Superior temporal gyrus (tissue), 1 donor: ENCODE measurements around the gene PLP2.

Experiments
- DNase-seq: peaks from one replicate; pipeline ENCODE4 v3.0.0-alpha.2; 2016; ENCODE audit errors: extremely low spot score

The PLP2 gene

DNA sequence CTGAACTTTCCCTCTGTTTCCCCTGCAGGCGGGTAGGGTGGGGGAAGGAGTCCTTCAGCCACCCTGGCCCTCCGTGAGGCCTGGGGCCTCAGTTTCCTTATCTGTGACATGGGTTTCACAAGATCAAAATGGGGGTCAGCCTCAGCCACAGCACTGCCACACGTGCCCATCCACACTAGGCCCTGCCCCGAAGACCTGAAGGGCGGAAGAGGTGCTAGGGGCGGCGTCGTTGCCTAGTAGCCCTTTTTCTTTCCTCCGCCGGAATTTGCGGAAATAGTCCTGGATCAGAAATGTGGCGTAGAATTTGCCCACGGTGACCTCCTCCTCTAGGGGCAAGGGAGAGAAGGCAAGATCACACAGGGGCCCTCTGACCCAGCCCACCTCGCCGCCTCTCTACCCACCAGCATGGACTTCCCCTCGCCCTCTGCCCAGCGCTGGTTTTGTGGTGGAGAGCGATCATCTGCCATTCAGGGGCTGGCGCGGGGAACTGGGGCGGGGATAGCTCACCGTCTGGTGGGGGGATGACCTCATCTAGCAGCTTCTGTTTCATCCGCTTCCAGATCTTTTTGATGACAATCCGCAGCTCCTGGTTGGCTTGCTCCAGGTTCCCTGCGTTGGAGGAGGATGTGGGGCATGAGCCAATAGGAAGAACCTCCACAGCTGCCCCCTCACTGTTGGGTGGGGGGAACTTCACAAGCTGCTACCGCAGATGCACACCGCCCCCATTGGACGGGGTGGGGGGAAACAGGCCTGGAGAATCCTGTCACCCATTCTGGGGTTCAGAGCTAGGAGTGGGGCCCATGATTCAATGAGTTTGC, 37.9 kb downstream of the PLP2 start:
- no peak for DNase-seq

DNA sequence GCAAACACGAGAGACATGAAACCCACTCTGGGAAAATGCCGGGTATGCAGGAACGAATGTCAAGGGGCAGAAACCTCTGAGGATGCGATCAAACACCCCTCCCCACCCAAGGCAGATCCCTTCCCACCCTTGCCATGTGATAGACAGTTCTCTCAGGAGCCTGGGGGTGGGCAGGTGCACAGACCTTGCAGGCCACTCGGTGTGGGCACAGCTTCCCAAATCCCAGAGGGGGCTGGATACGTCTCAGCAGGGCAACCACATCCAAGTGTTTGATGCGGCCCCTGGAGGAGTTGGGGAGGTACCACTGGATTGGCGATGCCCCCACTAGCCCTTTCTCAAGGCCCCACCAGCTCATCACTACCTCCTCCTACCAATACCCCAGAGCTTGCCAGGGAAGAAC, 38.7 kb downstream of the PLP2 start:
- no peak for DNase-seq

DNA sequence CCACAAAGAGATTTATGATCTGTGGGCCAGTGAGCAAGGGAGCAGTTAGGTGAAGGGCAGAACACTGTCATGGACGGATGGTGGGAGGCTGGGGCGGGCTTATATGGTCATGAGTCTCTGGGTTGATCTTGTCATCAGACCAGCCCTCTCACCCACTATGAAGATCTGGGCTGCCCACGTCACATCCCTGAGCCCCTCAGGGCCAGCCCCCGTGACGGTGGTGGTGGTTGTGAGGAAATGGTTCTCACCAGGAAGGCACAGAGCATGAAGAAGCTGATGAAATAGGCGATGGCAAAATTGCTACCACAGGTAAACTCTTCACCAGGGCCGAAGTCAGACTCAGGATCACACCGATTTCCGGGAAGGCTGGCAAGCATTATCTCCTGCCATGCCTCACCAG, 39.4 kb downstream of the PLP2 start:
- no peak for DNase-seq

DNA sequence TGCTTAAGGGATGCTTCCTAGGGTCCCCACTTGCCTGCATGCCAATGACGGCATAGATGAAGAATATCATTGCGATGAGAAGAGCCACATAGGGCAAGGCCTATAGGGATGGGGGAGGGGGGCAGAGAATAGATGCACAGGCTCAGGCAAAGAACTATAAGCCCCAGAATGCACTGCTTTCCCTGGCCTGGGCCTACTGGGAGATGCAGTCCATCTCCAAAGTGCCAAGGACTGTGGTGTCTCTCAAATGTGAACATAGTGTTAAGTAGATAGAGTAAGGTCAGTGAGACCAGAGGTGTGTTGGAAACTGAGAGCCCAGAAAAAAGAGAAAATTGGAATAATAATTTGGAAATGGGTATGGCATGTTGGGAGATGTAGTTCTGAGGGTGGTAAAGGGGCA, 40.5 kb downstream of the PLP2 start:
- no peak for DNase-seq

DNA sequence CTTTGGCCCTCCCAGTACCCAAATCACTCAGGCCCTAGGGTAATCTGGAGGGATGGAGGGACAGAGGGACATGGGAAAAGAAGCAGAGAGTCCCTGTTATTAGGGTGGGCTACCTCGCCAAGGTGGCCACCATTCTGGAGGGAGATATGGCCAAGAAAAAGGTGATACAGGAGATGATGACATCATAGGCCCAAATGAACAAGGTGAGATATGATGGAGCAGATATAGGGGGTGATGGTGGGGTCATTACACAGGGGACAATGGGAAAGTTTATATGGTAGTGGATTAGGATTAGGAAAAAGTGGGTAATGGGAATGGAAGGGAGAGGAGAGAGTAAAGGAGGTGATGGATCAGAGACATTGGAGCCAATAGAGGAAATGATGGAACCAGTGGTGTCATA, 41.2 kb downstream of the PLP2 start:
- DNase-seq, result no peak

DNA sequence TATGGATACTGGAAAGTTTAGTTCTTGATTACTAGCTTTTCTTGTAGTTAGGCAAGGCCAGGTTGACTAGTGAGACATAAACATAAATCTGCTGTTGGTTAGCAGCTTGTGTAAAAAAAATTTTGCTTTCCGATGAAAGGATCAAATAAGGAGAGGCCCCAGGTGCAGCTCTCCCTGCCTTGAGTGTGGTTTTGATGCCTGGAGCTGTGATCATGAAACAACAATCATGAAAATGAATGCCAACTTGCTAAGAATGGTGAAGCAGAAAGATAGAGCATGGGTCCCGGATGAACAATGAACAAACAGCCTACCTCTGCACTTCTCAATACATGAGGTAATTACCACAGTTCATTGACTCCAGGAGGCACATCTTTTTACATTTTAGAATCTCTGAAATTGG, 42.7 kb downstream of the PLP2 start:
- no peak for DNase-seq

DNA sequence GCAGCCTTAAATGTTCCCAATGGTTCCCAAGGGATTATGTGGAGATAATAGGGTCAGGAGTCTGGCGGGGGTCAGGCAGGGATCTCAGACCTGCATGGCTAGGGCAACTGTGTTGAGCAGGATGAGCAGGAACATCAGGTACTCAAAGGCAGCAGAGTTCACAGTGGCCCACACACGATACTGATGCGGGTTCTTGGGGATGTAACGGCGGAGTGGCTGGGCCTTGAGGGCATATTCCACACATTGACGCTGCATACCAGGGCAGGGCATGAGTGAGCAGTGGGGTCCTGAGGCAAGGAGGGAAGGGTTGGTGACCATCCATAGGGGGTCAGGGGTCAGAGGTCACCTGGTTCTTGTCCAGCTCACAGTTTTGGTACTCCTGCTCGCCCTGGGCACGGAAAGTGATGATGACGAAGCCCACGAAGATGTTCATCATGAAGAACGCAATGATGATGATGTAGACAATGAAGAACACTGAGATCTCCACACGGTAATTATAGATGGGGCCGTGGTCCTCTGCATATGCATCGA, 43.4 kb downstream of the PLP2 start:
- DNase-seq, result no peak

DNA sequence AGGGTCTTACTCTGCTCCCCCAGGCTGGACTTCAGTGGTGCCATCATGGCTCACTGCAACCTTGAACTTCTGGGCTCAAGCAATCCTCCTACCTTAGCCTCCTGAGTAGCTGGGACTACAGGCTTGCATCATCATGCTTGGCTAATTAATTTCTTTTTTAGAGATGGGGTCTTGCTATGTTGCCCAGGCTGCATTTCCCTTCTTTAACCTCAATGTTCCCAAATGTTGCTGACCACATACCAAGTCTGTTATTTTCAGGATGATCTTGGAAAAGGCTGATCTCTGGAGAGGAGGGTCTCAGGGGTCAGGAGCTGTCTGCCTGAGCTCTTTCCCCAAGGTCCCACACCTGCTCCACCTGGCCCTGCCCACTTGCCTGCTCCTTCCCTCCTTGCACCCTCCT, 48.4 kb downstream of the PLP2 start:
- no peak for DNase-seq

DNA sequence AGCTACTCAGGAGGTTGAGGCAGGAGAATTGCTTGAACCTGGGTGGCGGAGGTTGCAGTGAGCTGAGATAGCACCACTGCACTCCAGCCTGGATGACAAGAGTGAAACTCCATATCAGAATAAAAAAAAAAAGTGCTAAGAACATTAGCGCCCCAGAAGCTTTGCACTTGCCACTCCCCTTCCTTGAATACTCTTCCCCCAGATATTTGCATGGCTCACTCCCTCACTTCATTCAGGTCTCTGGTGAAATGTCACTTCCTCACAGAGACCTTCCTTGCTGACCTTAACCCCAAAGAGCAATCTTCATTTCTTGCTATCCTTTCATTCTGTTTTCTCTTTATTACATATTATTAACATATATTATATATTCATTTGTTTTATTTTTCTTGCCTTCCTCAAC, 50.2 kb downstream of the PLP2 start:
- no peak for DNase-seq
